ENCODE measurements around the gene TRAPPC1.

TRAPPC1 gene

DNA sequence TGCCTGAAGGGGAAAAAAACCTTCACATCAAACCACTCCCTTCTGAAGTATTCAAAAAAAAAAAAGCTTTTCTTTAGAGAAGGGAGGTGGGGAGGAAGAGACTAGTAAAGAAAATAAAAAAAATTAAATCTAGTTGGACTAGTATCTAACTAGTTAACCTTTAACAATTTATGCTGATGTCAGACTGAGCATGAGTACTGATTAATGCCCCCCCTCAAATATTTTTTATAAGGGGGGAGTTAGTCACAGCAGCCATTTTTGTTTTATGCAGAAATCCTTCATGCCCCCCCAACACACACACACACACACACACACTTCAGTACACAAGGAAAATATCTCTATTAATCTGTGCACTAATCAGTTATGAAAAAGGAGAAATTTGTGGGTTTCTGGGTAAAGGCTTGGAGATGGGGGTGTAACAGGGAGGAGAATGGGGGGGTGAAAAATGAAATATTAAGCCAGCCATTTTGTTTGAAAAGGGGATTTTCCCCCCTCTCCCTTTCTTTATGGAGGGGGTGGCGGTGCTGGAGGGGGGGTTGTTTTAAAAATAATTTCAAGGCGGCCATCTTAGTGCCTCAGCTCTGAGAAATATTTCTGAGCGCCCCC is 47.9 kb downstream of the TRAPPC1 start:
- no peak for DNase-seq (ENCODE audit: low read depth)
- H3K4me3 ChIP-seq (ENCODE audit: low read depth, low read length), result peak overlapping the region; percentile 66

DNA sequence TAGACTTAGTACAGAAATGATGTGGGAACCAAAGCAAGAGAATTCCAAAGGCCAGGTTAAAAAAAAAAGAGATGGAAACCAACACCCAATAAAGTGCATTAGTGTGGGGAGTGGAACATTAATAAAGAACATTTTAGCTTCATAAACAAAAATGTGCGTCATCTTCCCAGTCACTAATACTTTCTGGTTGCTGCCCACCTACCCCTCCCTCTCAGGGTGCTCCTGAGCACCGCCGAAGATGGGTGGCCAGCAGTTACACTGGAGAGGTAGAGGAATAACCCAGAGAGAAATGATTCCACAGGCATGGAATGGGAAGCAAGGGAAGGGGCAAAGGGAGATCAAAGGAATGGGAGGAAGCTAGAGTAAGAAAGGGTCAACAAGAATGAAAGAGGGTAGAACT is 49.1 kb downstream of the TRAPPC1 start:
- no peak overlapping the region for H3K4me3 ChIP-seq (ENCODE audit: low read depth, low read length)
- no peak for DNase-seq (ENCODE audit: low read depth)

DNA sequence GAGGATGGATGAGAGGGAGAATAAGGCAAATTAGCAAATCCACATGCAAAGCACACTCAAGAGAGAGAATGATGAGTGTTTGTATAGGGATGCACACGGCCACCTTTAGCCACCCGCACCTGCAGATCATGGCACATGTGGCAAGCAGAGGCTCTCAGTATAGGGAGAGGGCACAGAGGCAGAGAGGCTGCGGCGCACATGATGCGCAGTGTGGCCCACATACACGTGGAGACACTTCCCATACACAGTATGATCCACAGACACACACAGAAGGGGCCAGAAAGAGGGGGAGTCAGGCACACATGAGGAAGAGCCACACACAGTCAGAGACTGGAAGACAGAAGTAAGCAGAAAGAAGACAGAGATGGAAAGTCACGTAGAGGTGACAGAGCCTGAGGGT is 49.7 kb downstream of the TRAPPC1 start:
- no peak overlapping the region for H3K4me3 ChIP-seq (ENCODE audit: low read depth, low read length)
- no peak for DNase-seq (ENCODE audit: low read depth)

DNA sequence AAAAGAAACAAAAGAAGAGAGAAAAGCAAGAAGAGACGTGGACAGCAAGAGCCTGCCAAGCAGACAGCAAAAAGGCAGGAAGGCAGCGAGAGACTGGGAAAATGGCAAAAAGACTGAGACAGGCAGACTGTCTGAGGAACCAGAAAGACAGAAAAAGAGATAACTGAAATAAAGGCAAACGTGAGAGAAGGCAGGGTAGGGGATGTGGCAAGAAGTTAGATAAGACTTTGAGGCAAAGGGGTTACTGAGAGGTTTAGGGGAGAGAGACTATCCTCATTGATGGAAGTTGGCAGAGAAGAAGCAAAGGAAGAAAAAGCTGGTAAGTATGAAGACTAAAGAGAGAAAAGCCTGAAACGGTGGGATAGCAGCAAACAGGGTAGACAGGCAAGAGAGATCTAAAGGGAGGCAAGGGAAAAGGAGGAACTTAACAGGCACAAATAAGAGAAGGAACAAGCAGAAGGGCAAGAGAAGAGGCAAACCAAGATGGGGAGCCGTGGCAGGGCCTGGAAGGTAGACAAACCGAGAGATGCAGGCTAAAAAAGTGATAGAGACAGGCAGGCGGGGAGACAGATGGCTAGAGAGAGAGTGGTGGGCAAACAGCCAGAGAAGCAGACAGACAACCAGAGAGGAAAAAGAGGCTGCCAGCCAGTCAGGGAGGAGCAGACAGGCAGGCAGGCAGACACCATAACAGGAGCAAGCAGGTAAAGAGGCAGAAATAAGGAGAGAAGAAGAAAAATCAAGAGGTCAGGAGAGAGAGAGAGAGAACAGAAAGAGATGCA is 50.3 kb downstream of the TRAPPC1 start:
- no peak for DNase-seq (ENCODE audit: low read depth)
- no peak overlapping the region for H3K4me3 ChIP-seq (ENCODE audit: low read depth, low read length)
